Measurements from ENCODE around the gene COL24A1.

- TF ChIP-seq, protein P1, sequence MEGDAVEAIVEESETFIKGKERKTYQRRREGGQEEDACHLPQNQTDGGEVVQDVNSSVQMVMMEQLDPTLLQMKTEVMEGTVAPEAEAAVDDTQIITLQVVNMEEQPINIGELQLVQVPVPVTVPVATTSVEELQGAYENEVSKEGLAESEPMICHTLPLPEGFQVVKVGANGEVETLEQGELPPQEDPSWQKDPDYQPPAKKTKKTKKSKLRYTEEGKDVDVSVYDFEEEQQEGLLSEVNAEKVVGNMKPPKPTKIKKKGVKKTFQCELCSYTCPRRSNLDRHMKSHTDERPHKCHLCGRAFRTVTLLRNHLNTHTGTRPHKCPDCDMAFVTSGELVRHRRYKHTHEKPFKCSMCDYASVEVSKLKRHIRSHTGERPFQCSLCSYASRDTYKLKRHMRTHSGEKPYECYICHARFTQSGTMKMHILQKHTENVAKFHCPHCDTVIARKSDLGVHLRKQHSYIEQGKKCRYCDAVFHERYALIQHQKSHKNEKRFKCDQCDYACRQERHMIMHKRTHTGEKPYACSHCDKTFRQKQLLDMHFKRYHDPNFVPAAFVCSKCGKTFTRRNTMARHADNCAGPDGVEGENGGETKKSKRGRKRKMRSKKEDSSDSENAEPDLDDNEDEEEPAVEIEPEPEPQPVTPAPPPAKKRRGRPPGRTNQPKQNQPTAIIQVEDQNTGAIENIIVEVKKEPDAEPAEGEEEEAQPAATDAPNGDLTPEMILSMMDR (IDR thresholded peaks at IDR 0.05), result no peak
- TF ChIP-seq POLR2A (IDR thresholded peaks at IDR 0.05), result no peak
Measured at GRCh38 chr1:86175756-86176155, 19.2 kb upstream of the COL24A1 start.
